K562 (cell line): ENCODE measurements around the gene TTLL10. TPM values are rescaled to one million over a fixed set of nuclear protein-coding genes. Genes with fewer than 3 reads are reported as not detected.

Experiments used
- CBX2 ChIP-seq: fragments of 200-600 bp; sonication (generic); IDR thresholded peaks from one replicate; pipeline ENCODE4 v1.6.1; 2012; ENCODE audit warnings: mild to moderate bottlenecking, low read length, inconsistent platforms; ENCODE audit not compliant: insufficient read depth, poor library complexity, severe bottlenecking
- FOXK2 ChIP-seq, 2 experiments: fragments of 450-650 bp; IDR thresholded peaks in 1 of 2; conservative IDR thresholded peaks in 1 of 2; 2 replicates each; pipeline ENCODE4 v1.6.1; 2016; ENCODE audit warnings: low read depth in 2 of 2, mild to moderate bottlenecking in 1 of 2
- IRF1 ChIP-seq: sonication (generic); formaldehyde crosslinking; IDR thresholded peaks from 2 replicates; pipeline ENCODE4 v1.8.0; 2022; ENCODE audit warnings: missing genetic modification reagents, mild to moderate bottlenecking, borderline replicate concordance
- KDM5B ChIP-seq: fragments of 200-600 bp; sonication (generic); IDR thresholded peaks from 2 replicates; pipeline ENCODE4 v1.6.1; 2012; ENCODE audit warnings: low read depth, mild to moderate bottlenecking, moderate library complexity, low read length, control low read depth, inconsistent platforms; ENCODE audit not compliant: insufficient replicate concordance
- POLR3A ChIP-seq: IDR thresholded peaks from 2 replicates; pipeline ENCODE4 v1.6.1; 2011; ENCODE audit warnings: borderline replicate concordance, mild to moderate bottlenecking, moderate library complexity; ENCODE audit not compliant: insufficient read length, insufficient read depth; ENCODE audit errors: extremely low read depth
- PYGO2 ChIP-seq: fragments of 450-650 bp; IDR thresholded peaks from 2 replicates; pipeline ENCODE4 v1.6.1; 2016; ENCODE audit warnings: mild to moderate bottlenecking, missing genetic modification characterization, moderate library complexity, missing compliant biosample characterization
- RBM15 ChIP-seq: fragments of 200-400 bp; formaldehyde crosslinking; IDR thresholded peaks from 2 replicates; pipeline ENCODE4 v1.6.1; 2018; ENCODE audit warnings: mild to moderate bottlenecking, low read length, moderate library complexity; ENCODE audit not compliant: insufficient read depth
- RFX5 ChIP-seq: IDR thresholded peaks from 2 replicates; pipeline ENCODE4 v1.6.1; 2011; ENCODE audit warnings: low read depth, mild to moderate bottlenecking, improper control_type of control experiment, low read length
- SOX6 ChIP-seq: fragments of 450-650 bp; IDR thresholded peaks from 2 replicates; pipeline ENCODE4 v1.6.1; 2014; ENCODE audit warnings: mild to moderate bottlenecking
- TAF15 ChIP-seq: fragments of 200-400 bp; formaldehyde crosslinking; IDR thresholded peaks from 2 replicates; pipeline ENCODE4 v1.6.1; 2017; ENCODE audit warnings: mild to moderate bottlenecking, low read depth, low read length, moderate library complexity
- TEAD4 ChIP-seq, 2 experiments: sonication (generic) in 1 of 2; formaldehyde crosslinking in 1 of 2; IDR thresholded peaks; 2 replicates each; pipeline versions ENCODE4 v1.6.1 to v1.8.0; 2012 to 2022; ENCODE audit warnings: borderline replicate concordance in 1 of 2, inconsistent platforms in 1 of 2, low read length in 1 of 2, mild to moderate bottlenecking in 1 of 2, missing genetic modification reagents in 1 of 2
- ZBTB40 ChIP-seq, 2 experiments: fragments of 450-650 bp in 1 of 2; sonication (generic) in 1 of 2; formaldehyde crosslinking in 1 of 2; IDR thresholded peaks; 2 replicates each; pipeline versions ENCODE4 v1.7.1 to v1.9.0; 2016 to 2022; ENCODE audit warnings: inconsistent platforms in 1 of 2, mild to moderate bottlenecking in 1 of 2, missing genetic modification reagents in 1 of 2
- ZBTB5 ChIP-seq: fragments of 450-650 bp; IDR thresholded peaks from 2 replicates; pipeline ENCODE4 v1.6.1; 2017; ENCODE audit warnings: antibody characterized with exemption
- polyA plus RNA-seq, 8 experiments: library from polyadenylated mRNA; depleted of rRNA in 4 of 8; stranded (reverse) in 5 of 8; unstranded in 3 of 8; fragments of >200 nt; fragmentation: Nextera tagmentation in 2 of 8; fragmentation: Illumina TruSeq in 1 of 8; extraction: Ambion mirVana in 2 of 8; extraction: Trizol in 1 of 8; gene quantifications; 2 replicates each; pipeline versions ENCODE4 v1.2.1 to v1.2.3, GENCODE V29; 2011 to 2014; ENCODE audit warnings: inconsistent platforms in 1 of 8, missing spikeins in 1 of 8
- total RNA-seq, 7 experiments: library from RNA; depleted of rRNA in 6 of 7; stranded (reverse); fragments of >200 nt in 6 of 7; fragmentation: Illumina TruSeq in 2 of 7; extraction: Trizol in 2 of 7; gene quantifications; 2 replicates each; pipeline versions ENCODE4 v1.2.1 to v1.2.3, GENCODE V29; 2011 to 2021; ENCODE audit warnings: low replicate concordance in 1 of 7

TTLL10 gene
- total and polyA plus RNA-seq, 9 of the 15 experiments (the other 6 are each of a cell fraction or from before 2014, with no cell fraction given): not detected

- TF ChIP-seq ZBTB40 (IDR thresholded peaks at IDR 0.05): peak; percentile 80
- no peak for TF ChIP-seq ZBTB40 (CRISPR knock-in tag; IDR thresholded peaks at IDR 0.05)
- TF ChIP-seq TAF15: no peak
- TF ChIP-seq PYGO2 (tag): no peak
- no peak for TF ChIP-seq FOXK2 (conservative IDR thresholded peaks at IDR 0.05 in 1 of 2, IDR thresholded peaks at IDR 0.05 in 1 of 2; ENCODE audit: low read depth in 2 of 2)
- TF ChIP-seq ZBTB5: no peak
- no peak for TF ChIP-seq IRF1 (CRISPR knock-in tag)
- no peak for TF ChIP-seq POLR3A
- no peak for TF ChIP-seq CBX2
- no peak; the same call in 1 of the 2 replicates for TF ChIP-seq TEAD4 (IDR thresholded peaks at IDR 0.05; ENCODE audit: low read length)
- TF ChIP-seq TEAD4 (CRISPR knock-in tag; IDR thresholded peaks at IDR 0.05; ENCODE audit: borderline replicate concordance): peak; percentile 46; the same call in 1 of the 2 replicates
- peak; percentile 63 for TF ChIP-seq SOX6
- no peak for TF ChIP-seq RBM15
- TF ChIP-seq RFX5: no peak
- peak; percentile 92 for TF ChIP-seq KDM5B
Observed at GRCh38 chr1:1231400-1232207, 57.9 kb downstream of the TTLL10 start, which contains the start of gene SDF4 (continued).
